Activated effector memory CD4-positive, alpha-beta T cell treated with Interleukin-2 at 50 U/mL for 16 hours (primary cell): Measurements from ENCODE around the gene DISP1.
"Not testable (repeated sequence)": the region's sequence is repeated elsewhere in the genome, so short reads cannot be mapped to it uniquely, and the experiment has no call there.

ENCODE experiments used
- DNase-seq: peaks from one replicate; pipeline ENCODE4 v3.0.0-alpha.2; 2020

DISP1 gene

GRCh38 chr1:222794656-222795474 lies 20.0 kb upstream of the DISP1 start:
- no peak for DNase-seq

GRCh38 chr1:222798116-222798515 lies 16.7 kb upstream of the DISP1 start:
- DNase-seq: no peak

DNA sequence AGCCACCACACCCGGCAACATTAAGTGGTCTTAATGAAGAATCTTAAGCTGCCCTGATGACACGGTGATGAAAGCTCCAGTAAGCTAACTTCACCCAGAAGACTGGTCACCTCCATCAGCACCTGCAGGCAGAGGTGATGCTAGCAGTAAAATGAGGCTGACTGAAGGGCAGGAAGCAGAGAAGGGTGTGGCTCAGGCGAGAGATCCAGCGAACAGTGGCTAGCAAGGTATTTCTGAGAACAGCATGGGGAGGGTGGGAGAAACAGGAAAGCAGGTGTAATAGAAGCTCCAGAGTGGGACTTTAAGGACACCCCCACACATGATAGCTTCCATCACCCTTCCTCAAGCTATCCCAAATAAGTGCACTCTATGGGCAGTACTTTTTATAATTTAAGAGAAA lies 15.9 kb upstream of the DISP1 start:
- no peak for DNase-seq

GRCh38 chr1:222801067-222801466 lies 13.8 kb upstream of the DISP1 start:
- no peak for DNase-seq

DNA sequence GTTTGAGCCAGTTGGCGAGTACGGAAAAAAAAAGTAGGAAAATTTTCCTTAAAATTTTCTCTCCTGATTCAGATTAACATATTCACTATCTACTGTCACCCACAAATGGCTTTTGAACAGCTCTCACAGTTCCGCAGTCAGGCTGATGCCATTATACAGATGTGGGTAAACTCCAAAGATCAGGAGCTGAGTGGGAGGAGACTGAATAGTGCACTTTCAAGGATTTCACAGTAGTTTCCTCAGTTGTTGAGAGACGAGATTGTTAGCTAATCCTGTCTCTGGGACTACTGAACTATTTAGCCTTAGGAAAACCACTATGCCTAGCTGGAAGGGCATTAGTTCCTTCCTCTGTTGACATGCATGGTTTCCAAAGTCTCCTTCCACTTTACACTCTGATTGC lies 3.2 kb upstream of the DISP1 start:
- no peak for DNase-seq

- no peak for DNase-seq
Measured at GRCh38 chr1:222813866-222814535, 838 bp upstream of the DISP1 start.

GRCh38 chr1:222815440-222815765 lies 564 bp downstream of the DISP1 start:
- DNase-seq: no peak

DNA sequence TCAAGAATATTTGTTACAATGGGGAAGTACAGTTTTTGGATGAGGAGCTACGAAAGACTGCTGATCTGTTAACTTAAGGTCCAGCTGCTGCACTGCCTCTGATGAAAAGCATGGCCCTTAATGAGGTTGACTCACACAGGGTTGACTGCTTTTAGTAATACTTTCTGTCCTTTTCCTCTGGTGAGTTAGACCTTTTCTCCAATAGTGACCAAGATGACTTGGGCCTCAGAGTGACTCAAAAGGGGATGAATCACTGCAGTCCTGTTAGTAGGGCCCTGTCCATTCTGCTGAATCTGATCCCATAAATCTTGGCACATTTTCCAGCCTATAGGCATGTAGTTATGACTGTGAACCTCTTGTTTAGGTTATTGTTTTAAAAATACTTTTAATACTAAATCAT lies 2.7 kb downstream of the DISP1 start:
- no peak for DNase-seq

DNA sequence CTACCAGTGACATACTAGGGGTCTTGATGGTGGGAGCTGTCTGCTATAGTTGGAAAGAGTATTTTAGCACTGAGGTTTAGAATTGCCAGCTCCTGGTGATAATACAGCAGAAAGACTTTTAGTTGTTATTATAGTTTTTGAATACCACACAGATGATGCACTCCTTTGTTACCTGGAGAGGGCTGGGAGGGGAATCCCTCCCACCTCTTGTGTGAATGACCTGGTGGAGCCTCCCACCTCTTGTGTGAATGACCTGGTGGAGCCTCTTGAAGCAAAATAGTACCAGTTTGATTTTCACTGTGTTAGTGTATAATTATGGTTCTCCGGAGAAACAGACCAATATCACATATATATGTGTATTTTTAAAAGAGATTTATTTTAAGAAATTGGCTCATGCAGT lies 3.3 kb downstream of the DISP1 start:
- DNase-seq: no peak

DNA sequence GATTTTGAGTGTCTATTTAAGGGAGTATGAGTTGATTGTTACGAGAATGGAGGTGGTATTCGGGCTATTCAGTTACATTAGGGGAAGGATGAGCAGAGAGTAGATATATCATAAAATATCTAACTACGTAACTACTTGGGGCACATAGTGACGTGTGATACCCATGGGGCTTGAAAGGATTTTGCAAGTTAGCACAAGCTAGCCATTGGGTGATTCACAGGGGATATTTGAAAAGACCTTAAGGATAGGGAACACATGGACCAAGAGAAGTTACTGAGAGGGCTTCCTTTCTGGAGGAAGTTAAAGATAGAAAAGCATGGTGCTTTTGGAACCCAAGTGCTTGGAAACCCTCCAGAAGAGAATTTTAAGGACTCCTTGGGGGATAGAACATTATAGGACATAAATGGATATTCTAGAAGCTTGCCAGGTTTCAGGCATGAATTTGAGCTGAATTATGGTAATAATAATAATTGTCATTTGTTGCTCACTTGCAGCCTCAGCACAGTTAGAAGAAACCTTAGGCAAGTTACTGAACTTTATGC lies 5.4 kb downstream of the DISP1 start:
- DNase-seq: no peak

DNA sequence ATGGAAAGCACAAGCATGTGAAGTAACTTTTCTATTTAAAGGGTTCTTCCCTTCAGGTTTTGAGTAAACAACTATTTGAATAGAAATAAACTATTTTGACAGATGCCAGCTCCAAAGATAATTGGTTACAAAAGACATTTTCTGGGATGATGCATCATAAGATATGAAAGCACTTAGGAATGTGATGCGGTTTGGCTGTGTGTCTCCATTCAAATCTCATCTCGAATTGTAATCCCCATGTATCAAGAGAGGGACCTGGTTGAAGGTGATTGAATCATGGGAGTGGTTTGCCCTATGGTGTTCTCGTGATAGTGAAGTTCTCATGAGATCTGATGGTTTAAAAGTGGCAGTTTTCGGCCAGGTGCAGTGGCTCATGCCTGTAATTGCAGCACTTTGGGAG lies 6.4 kb downstream of the DISP1 start:
- no peak for DNase-seq

- no peak for DNase-seq
Measured at GRCh38 chr1:222823695-222824094, 8.9 kb downstream of the DISP1 start.

- no peak for DNase-seq
Measured at GRCh38 chr1:222824641-222825040, 9.8 kb downstream of the DISP1 start.

DNA sequence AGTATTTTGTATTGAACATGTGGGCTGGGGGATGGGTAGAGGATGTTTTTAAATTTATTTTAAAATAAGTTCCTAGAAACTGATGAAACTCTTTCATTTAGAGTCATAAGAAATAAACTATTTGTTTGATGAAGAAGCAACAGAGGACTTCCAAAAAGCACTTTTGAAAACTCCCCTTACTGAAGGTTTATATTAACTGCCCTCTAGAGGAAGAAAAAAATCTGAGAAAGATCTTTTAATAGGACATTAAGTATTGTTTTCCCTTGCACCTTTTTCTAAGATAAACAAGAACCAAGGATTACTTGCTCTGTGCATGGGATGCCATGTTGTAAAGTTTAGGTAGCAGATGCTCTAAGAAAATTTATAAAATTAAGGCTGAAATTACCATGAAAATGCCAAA lies 14.1 kb downstream of the DISP1 start:
- no peak for DNase-seq

DNA sequence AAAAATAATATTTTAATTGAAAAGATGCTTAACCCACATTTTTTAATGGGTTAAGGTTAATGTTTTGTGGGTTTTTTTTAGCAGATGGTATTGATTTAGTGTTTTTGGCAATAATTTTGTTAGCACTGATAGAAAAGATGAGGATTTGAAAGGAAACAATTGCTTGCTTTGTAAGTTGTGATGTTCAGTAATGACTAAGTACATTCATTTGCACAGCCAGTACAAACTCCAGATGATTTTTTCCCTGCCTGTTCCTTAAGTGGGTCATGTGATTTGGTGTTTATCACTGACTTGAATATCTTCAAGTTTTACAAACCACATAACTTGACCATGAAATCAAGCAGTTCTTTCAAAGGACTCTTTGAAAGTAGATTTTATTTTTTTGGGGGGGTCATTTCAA lies 15.0 kb downstream of the DISP1 start:
- DNase-seq: no peak

GRCh38 chr1:222833356-222833876 lies 18.6 kb downstream of the DISP1 start:
- no peak for DNase-seq

- DNase-seq: no peak
Measured at GRCh38 chr1:222843469-222844410, 28.9 kb downstream of the DISP1 start.

GRCh38 chr1:222844411-222844779 lies 29.6 kb downstream of the DISP1 start:
- no peak for DNase-seq

DNA sequence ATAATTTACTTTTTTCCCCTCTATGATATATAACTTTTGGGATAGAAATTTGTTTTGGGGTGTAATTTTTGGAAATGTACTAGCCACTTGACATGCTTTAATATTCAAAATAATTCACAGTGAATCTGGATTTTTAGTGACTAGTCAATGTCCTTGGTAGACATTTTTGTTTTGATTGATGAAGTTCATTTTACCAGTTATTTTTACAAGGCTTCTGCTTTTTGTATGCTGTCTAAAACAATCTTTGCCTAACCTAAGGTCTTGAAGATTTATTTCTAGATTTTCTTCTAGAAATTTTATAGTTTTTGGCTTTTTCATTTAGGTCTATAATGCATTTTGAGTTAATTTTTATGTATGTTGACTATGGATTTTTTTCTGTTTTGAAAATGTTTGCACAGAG lies 30.9 kb downstream of the DISP1 start:
- DNase-seq: no peak

- DNase-seq: not testable (repeated sequence)
Measured at GRCh38 chr1:222850550-222850949, 35.7 kb downstream of the DISP1 start.

DNA sequence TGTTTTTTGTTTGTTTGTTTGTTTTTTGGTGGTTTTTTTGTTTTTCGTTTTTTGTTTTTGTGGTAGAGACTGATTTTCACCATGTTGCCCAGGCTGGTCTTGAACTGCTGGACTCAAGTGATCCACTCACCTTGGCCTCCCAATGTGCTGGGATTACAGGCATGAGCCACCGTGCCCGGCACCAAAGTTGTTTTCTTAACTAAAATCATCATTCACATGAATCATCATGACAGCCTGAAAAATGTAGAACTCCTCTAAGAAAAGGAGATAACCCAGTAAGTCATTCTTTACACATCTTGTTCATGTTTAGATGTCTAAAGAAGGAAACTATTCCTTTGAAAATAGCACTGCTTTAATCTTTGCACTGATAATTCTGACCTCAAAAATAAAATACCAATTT lies 37.5 kb downstream of the DISP1 start:
- DNase-seq: no peak

- DNase-seq: no peak
Measured at GRCh38 chr1:222861062-222861461, 46.2 kb downstream of the DISP1 start.
